Hepatocyte (in vitro differentiated cells): ENCODE data around the gene TNNT3. TPM values are rescaled to one million over a fixed set of nuclear protein-coding genes. Genes with fewer than 3 reads are reported as not detected.

ENCODE experiments used
- DNase-seq: peaks from one replicate; pipeline ENCODE4 v3.0.0-alpha.2; 2016; ENCODE audit warnings: low spot score
- H2AFZ ChIP-seq: fragments of 200-600 bp; sonication (generic); 2 replicates; pipeline ENCODE4 v1.6.0; 2016; ENCODE audit warnings: antibody characterized with exemption, mild to moderate bottlenecking
- H3K27ac ChIP-seq: fragments of 200-600 bp; sonication (generic); 2 replicates; pipeline ENCODE4 v1.5.1; 2016; ENCODE audit warnings: mild to moderate bottlenecking
- H3K27me3 ChIP-seq: fragments of 200-600 bp; sonication (generic); 2 replicates; pipeline ENCODE4 v1.6.1; 2016
- H3K36me3 ChIP-seq: fragments of 200-600 bp; sonication (generic); replicated peaks from 2 replicates; pipeline ENCODE4 v1.5.1; 2016; ENCODE audit warnings: low read depth; ENCODE audit not compliant: insufficient read depth
- H3K4me1 ChIP-seq: fragments of 200-600 bp; sonication (generic); 2 replicates; pipeline ENCODE4 v1.5.1; 2016; ENCODE audit warnings: mild to moderate bottlenecking, moderate library complexity; ENCODE audit not compliant: insufficient read depth
- H3K4me2 ChIP-seq: fragments of 200-600 bp; sonication (generic); 2 replicates; pipeline ENCODE4 v1.6.0; 2016
- H3K4me3 ChIP-seq: fragments of 200-600 bp; sonication (generic); 2 replicates; pipeline ENCODE4 v1.5.1; 2016; ENCODE audit warnings: mild to moderate bottlenecking
- H3K79me2 ChIP-seq: fragments of 200-600 bp; sonication (generic); 2 replicates; pipeline ENCODE4 v1.6.0; 2017; ENCODE audit warnings: mild to moderate bottlenecking
- H3K9me2 ChIP-seq: fragments of 200-600 bp; sonication (generic); replicated peaks from 2 replicates; pipeline ENCODE4 v1.6.0; 2017; ENCODE audit warnings: mild to moderate bottlenecking; ENCODE audit not compliant: insufficient read depth
- H3K9me3 ChIP-seq: fragments of 200-600 bp; sonication (generic); 2 replicates; pipeline ENCODE4 v1.5.1; 2016; ENCODE audit warnings: low read depth, mild to moderate bottlenecking
- H4K20me1 ChIP-seq: fragments of 200-600 bp; sonication (generic); 2 replicates; pipeline ENCODE4 v1.6.0; 2016; ENCODE audit warnings: mild to moderate bottlenecking; ENCODE audit not compliant: insufficient read depth, poor library complexity, severe bottlenecking
- EZH2 ChIP-seq: fragments of 200-600 bp; sonication (generic); IDR thresholded peaks from 2 replicates; pipeline ENCODE4 v1.6.1; 2016; ENCODE audit warnings: antibody characterized with exemption, mild to moderate bottlenecking, borderline replicate concordance
- EZH2phosphoT487 ChIP-seq: fragments of 200-600 bp; sonication (generic); IDR thresholded peaks from one replicate; pipeline ENCODE4 v1.6.1; 2018; ENCODE audit warnings: antibody characterized with exemption, mild to moderate bottlenecking, low read depth, moderate library complexity; ENCODE audit not compliant: unreplicated experiment, severe bottlenecking
- WGBS: methylation state at CpG from one replicate; pipeline ENCODE4 v1.1.6; 2016; ENCODE audit warnings: low lambda C conversion rate; ENCODE audit errors: missing lambda C conversion rate; 5-methylcytosine and 5-hydroxymethylcytosine counted together
- polyA plus RNA-seq: library from polyadenylated mRNA; unstranded; fragments of >200 nt; fragmentation: Nextera tagmentation; extraction: Ambion mirVana; gene quantifications from 2 replicates; pipeline ENCODE4 v1.2.1, GENCODE V29; 2016
- total RNA-seq: library from RNA; depleted of rRNA; stranded (reverse); fragments of >200 nt; gene quantifications from 2 replicates; pipeline ENCODE4 v1.2.3, GENCODE V29; 2014
- TF ChIP-seq, protein P1 (sequence below): fragments of 200-600 bp; sonication (generic); IDR thresholded peaks from 2 replicates; pipeline ENCODE4 v1.5.1; 2016; ENCODE audit warnings: antibody characterized with exemption, mild to moderate bottlenecking; ENCODE audit not compliant: poor library complexity

TNNT3 gene
- total and polyA plus RNA-seq, 2 experiments from 2014 or later: 19.2 to 29.9 TPM

DNA sequence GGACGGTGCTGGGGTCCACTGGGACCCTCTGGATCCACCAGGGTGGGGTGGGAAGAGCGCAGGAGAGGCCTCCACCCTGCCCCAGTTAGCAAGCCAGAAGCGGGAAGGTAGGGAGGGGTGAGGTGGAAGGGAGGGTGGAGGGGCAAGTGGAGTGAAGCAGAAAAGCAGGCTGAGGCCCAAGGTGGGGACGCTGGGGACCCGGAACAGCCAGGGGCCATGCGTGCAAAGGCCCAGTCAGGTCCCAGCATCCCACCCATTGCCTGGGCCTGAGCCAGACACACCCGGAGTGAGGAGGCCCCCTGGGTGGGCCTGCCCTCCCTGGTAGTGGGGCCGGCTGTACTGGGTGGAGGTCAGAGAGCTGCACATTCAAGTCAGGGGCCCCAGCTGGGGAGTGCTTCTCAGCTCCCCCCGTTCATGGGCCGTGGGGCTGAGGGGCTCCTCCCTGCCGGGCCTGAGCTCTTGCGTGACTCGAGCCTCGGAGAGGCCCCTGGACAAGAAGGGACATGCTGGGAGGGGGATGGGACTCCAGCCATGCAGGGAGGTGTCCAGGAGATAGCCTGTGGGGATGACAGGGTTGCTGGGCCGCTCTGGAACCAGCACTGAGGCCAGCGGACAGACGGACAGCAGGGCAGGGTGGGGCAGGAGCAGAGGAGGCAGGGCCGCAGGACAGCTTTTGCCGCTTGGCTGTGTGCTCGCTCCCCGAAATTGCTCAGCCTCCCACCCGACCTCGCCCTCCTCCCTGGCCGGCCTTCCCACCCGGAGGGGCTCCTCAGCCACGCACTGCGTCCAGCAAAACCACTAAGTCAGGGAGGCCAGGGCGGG, 7.7 kb downstream of the TNNT3 start:
- Histone ChIP-seq H3K9me2 (no peaks in the 10 kb centered on the region), H3K79me2 (no peaks in the 10 kb centered on the region), H3K27me3 (no peaks in the 10 kb centered on the region), H3K4me1 (peaks cover 46% of the 10 kb centered on the region), H4K20me1 (no peaks in the 10 kb centered on the region), H3K4me2 (peak overlapping the region; percentile 54), H3K9me3 (no peaks in the 10 kb centered on the region), H3K27ac (peak overlapping the region; percentile 92), H2AFZ (peak overlapping the region; percentile 31), H3K36me3 (no peaks in the 10 kb centered on the region), H3K4me3 (no peak overlapping the region)
- WGBS: 65% methylated on average over 16 of the region's 28 CpGs
- TF ChIP-seq EZH2phosphoT487: no peak
- no peak for TF ChIP-seq EZH2
- TF ChIP-seq, protein P1, sequence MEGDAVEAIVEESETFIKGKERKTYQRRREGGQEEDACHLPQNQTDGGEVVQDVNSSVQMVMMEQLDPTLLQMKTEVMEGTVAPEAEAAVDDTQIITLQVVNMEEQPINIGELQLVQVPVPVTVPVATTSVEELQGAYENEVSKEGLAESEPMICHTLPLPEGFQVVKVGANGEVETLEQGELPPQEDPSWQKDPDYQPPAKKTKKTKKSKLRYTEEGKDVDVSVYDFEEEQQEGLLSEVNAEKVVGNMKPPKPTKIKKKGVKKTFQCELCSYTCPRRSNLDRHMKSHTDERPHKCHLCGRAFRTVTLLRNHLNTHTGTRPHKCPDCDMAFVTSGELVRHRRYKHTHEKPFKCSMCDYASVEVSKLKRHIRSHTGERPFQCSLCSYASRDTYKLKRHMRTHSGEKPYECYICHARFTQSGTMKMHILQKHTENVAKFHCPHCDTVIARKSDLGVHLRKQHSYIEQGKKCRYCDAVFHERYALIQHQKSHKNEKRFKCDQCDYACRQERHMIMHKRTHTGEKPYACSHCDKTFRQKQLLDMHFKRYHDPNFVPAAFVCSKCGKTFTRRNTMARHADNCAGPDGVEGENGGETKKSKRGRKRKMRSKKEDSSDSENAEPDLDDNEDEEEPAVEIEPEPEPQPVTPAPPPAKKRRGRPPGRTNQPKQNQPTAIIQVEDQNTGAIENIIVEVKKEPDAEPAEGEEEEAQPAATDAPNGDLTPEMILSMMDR: no peak
- DNase-seq: peak; percentile 72

DNA sequence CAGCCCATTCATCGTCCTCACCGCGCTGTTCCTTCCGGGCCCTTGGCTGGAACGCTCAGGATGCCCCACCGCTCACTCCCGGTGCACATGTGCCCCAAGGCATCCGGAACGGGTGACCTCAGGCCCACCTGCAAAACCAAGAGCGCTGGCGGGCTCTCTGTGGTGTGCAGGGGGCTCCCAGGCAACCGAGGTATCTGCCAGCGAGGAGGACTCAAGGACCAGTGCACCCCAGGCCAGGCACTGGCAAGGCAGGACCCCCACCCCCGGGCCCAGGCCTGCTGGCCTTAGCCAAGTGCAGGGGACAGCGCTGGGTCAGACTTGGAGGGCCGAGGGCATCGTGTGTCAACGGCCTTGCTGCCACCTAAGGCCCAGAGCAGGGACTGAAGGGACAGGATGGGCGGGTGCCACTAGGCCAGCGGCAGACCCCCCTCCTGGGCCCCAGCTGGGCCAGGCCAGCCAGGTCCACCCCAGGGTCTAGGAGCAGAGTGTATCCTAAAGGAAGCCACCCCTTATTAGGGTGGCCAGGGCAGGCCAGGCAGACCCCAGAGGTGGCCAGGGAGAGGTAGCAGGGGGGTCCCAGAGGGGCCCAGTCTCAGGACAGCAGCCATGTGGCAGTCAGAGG, 8.5 kb downstream of the TNNT3 start:
- no peaks in the 10 kb centered on the region for H4K20me1 ChIP-seq
- DNase-seq: no peak
- H2AFZ ChIP-seq: no peak overlapping the region
- H3K4me2 ChIP-seq: peak overlapping the region; percentile 54
- no peak for TF ChIP-seq EZH2phosphoT487
- TF ChIP-seq, protein P1: no peak
- TF ChIP-seq EZH2: no peak
- H3K4me1 ChIP-seq: peaks cover 46% of the 10 kb centered on the region
- no peaks in the 10 kb centered on the region for H3K36me3 ChIP-seq
- 94% methylated on average over 20 of the region's 20 CpGs for WGBS
- no peaks in the 10 kb centered on the region for H3K27me3 ChIP-seq
- no peaks in the 10 kb centered on the region for H3K9me2 ChIP-seq
- H3K4me3 ChIP-seq: no peak overlapping the region
- peak overlapping the region; percentile 92 for H3K27ac ChIP-seq
- H3K79me2 ChIP-seq: no peaks in the 10 kb centered on the region
- no peaks in the 10 kb centered on the region for H3K9me3 ChIP-seq

DNA sequence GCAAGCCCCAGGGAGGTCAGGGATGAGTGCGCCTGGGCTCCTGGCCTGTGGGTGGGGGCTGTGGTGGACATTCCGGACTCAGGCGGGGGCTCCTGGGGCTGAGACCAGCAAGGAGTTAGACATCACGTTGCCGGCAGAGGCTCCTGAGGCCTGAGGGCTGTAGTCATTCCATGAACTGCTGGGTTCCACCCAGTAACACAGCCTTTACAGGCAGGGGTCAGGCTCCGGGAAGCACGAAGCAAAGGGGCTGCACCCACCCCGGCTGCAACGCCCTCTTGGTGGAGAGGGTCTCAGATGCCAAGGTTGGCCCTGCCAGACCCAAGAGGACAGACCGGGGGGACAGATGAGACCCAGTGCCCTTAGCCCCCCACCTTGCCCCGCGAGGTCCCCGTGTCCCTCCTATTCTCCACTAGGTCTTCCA, 9.0 kb downstream of the TNNT3 start:
- Histone ChIP-seq H2AFZ (no peak overlapping the region), H3K9me3 (no peaks in the 10 kb centered on the region), H4K20me1 (no peaks in the 10 kb centered on the region), H3K79me2 (no peaks in the 10 kb centered on the region), H3K9me2 (no peaks in the 10 kb centered on the region), H3K36me3 (no peaks in the 10 kb centered on the region), H3K4me3 (no peak overlapping the region), H3K4me2 (no peak overlapping the region), H3K27me3 (no peaks in the 10 kb centered on the region), H3K4me1 (peaks cover 46% of the 10 kb centered on the region), H3K27ac (peak overlapping the region; percentile 92)
- DNase-seq: no peak
- TF ChIP-seq, protein P1: no peak
- TF ChIP-seq EZH2: no peak
- TF ChIP-seq EZH2phosphoT487: no peak
- WGBS: 82% methylated on average over 10 of the region's 13 CpGs
